Measurements from ENCODE around the gene ERP44.
"Not testable (repeated sequence)": the region's sequence is repeated elsewhere in the genome, so short reads cannot be mapped to it uniquely, and the experiment has no call there.

GRCh38 chr9:100140303-100140702 is 41.5 kb upstream of the ERP44 start:
- TF ChIP-seq POLR2A (IDR thresholded peaks at IDR 0.05; ENCODE audit: low read length); GATA1 (IDR thresholded peaks at IDR 0.05; ENCODE audit: low read depth, low read length): not testable (repeated sequence)

Measured in erythroblast (primary cell).